ENCODE data around the gene UBE2Z. TPM values are rescaled to one million over a fixed set of nuclear protein-coding genes. Genes with fewer than 3 reads are reported as not detected.
A peak's percentile ranks its signal among the peaks of the same experiment; 100 is the strongest.

Gene UBE2Z
- total and polyA plus RNA-seq, 9 of the 15 experiments (the other 6 are each of a cell fraction or from before 2014, with no cell fraction given): 11.8 to 89.0 (median 38.2) TPM

GRCh38 chr17:48908047-48908843 is at the start of gene UBE2Z (continued):
- no peak for TF ChIP-seq E2F5 (CRISPR knock-in tag; IDR thresholded peaks at IDR 0.05)
- no peak for TF ChIP-seq RFX5 (IDR thresholded peaks at IDR 0.05; ENCODE audit: low read depth, low read length)
- no peak for TF ChIP-seq SMARCA5 (IDR thresholded peaks at IDR 0.05)
- no peak for TF ChIP-seq CUX1 (CRISPR knock-in tag; IDR thresholded peaks at IDR 0.05)
- TF ChIP-seq CXXC5 (CRISPR knock-in tag; IDR thresholded peaks at IDR 0.05): peak; percentile 78
- TF ChIP-seq TAF9B (IDR thresholded peaks at IDR 0.05; ENCODE audit: partially characterized antibody): peak; percentile 80
- TF ChIP-seq KAT8 (IDR thresholded peaks at IDR 0.05; ENCODE audit: low read depth): no peak
- no peak; the same call in 1 of the 2 replicates for TF ChIP-seq CBFA2T3 (IDR thresholded peaks at IDR 0.05)
- TF ChIP-seq BRD4 (IDR thresholded peaks at IDR 0.05): peak; percentile 75; the same call in 1 of the 2 replicates
- no peak for TF ChIP-seq PHTF2 (CRISPR knock-in tag; IDR thresholded peaks at IDR 0.05)
- no peak for TF ChIP-seq ZFP36 (IDR thresholded peaks at IDR 0.05; ENCODE audit: low read depth, low read length, partially characterized antibody)
- no peak for TF ChIP-seq ZFPM2 (CRISPR knock-in tag; IDR thresholded peaks at IDR 0.05)
- TF ChIP-seq RNF2 (IDR thresholded peaks at IDR 0.05): 0 out of 2 replicates have a peak, but pooled peaks have one; percentile 47
- TF ChIP-seq HDAC1 (IDR thresholded peaks at IDR 0.05): peak in 1 of 2 experiments; percentile 86; a peak in 2 of 4 replicates
- TF ChIP-seq ZNF561 (CRISPR knock-in tag; conservative IDR thresholded peaks at IDR 0.05): no peak
- no peak for TF ChIP-seq RAD21 (CRISPR knock-in tag; conservative IDR thresholded peaks at IDR 0.05 in 1 of 2, IDR thresholded peaks at IDR 0.05 in 1 of 2)
- TF ChIP-seq PHF20 (IDR thresholded peaks at IDR 0.05; ENCODE audit: partially characterized antibody): peak; percentile 91
- no peak for TF ChIP-seq ZNF165 (CRISPR knock-in tag; IDR thresholded peaks at IDR 0.05; ENCODE audit: borderline replicate concordance)
- TF ChIP-seq CEBPG (CRISPR knock-in tag; IDR thresholded peaks at IDR 0.05): no peak
- TF ChIP-seq CEBPG (tag; conservative IDR thresholded peaks at IDR 0.05 in 1 of 2, IDR thresholded peaks at IDR 0.05 in 1 of 2): no peak
- no peak; the same call in 1 of the 2 replicates for TF ChIP-seq KLF13 (tag; IDR thresholded peaks at IDR 0.05; ENCODE audit: borderline replicate concordance, low read depth)
- peak; percentile 18; the same call in 1 of the 2 replicates for TF ChIP-seq FOXJ2 (tag; IDR thresholded peaks at IDR 0.05)
- TF ChIP-seq PTBP1 (IDR thresholded peaks at IDR 0.05; ENCODE audit: low read depth, low read length): no peak
